ENCODE measurements around the gene TMEM213. TPM values are rescaled to one million over a fixed set of nuclear protein-coding genes. Genes with fewer than 3 reads are reported as not detected.

The TMEM213 gene
- total and polyA plus RNA-seq, 2 of the 8 experiments (the other 6 are each of a cell fraction or from before 2014, with no cell fraction given), result 0.21 to 0.67 TPM

- Histone ChIP-seq H3K27ac (ENCODE audit: low read depth, low read length) (no peak overlapping the region), H3K4ac (replicated peaks; ENCODE audit: insufficient read length, low read depth, low read length) (no peak overlapping the region), H3K9me3 (ENCODE audit: insufficient read depth in 2 of 2, low read depth in 1 of 2, low read length in 1 of 2) (no peaks in the 10 kb centered on the region), H3K56ac (replicated peaks; ENCODE audit: insufficient read length, low read depth, low read length) (no peak overlapping the region), H3K23me2 (ENCODE audit: low read depth, low read length) (0 out of 2 replicates have a peak, but pooled peaks cover 3% of the 10 kb centered on the region), H3K27me3 (replicated peaks in 1 of 4; ENCODE audit: control insufficient read depth in 3 of 4, extremely low read depth in 1 of 4, insufficient read depth in 3 of 4, low read length in 3 of 4) (no peaks in the 10 kb centered on the region), H3K14ac (ENCODE audit: insufficient read length) (no peak overlapping the region), H4K91ac (replicated peaks; ENCODE audit: insufficient read length, low read length) (no peak overlapping the region), H2BK20ac (ENCODE audit: low read length) (no peak overlapping the region), H4K20me1 (replicated peaks in 1 of 2; ENCODE audit: control insufficient read depth in 1 of 2, insufficient read depth in 2 of 2, low read length in 2 of 2) (no peaks in the 10 kb centered on the region), H3K4me3 (ENCODE audit: extremely low read depth in 1 of 4, insufficient read depth in 2 of 4, low read depth in 3 of 4, low read length in 4 of 4) (no peak overlapping the region), H3K18ac (ENCODE audit: extremely low read depth, low read length) (no peak overlapping the region), H2AFZ (ENCODE audit: low read length) (no peak overlapping the region), H2BK120ac (replicated peaks; ENCODE audit: low read depth, low read length) (no peak overlapping the region), H3K23ac (ENCODE audit: insufficient read length) (no peak overlapping the region), H3K36me3 (ENCODE audit: control insufficient read depth in 2 of 4, insufficient read depth in 4 of 4, low read length in 3 of 4) (no peaks in the 10 kb centered on the region), H3K79me2 (ENCODE audit: control insufficient read depth in 1 of 2, insufficient read depth in 2 of 2, low read length in 2 of 2) (no peaks in the 10 kb centered on the region), H2AK5ac (ENCODE audit: low read depth, low read length) (no peak overlapping the region), H3K79me1 (ENCODE audit: low read depth, low read length) (no peaks in the 10 kb centered on the region), H3K9ac (replicated peaks in 1 of 4; ENCODE audit: extremely low read depth in 1 of 4, low read depth in 3 of 4, low read length in 3 of 4) (no peak overlapping the region), H2BK15ac (ENCODE audit: low read length) (no peak overlapping the region), H3K4me2 (ENCODE audit: insufficient read depth in 1 of 2, low read depth in 2 of 2, low read length in 2 of 2) (no peak overlapping the region), H2BK5ac (ENCODE audit: low read depth, low read length) (no peak overlapping the region), H2BK12ac (ENCODE audit: low read depth, low read length) (no peak overlapping the region), H3K4me1 (replicated peaks in 1 of 4; ENCODE audit: control insufficient read depth in 3 of 4, insufficient read depth in 4 of 4, low read length in 3 of 4) (peaks cover 0 to 11% (median 5%) of the 10 kb centered on the region in 4 experiments; a peak in 5 of 7 replicates), H4K5ac (ENCODE audit: insufficient read length, low read depth, low read length) (no peak overlapping the region), H4K8ac (ENCODE audit: extremely low read depth, insufficient read depth, low read length) (no peak overlapping the region)
- FAIRE-seq, result no peak
- ChIA-PET POLR2A (ENCODE audit: partially characterized antibody) (no interaction called here), CTCF (ENCODE audit: partially characterized antibody) (interaction anchor here (0.9 to 2.4 kb wide), 4 partner anchors 10 to 214 kb away, joined by 3 to 7 read pairs (median 3); no protein-coding TSS in a partner anchor)
- 93% methylated on average over 6 of the region's 6 CpGs; no CpG with 5 or more reads in 1 of the 2 experiments for WGBS, 2 experiments (ENCODE audit: extremely low coverage in 1 of 2, insufficient coverage in 1 of 2, insufficient read length in 1 of 2, insufficient replicate concordance in 2 of 2, low coverage in 1 of 2, low lambda C conversion rate in 2 of 2, missing lambda C conversion rate in 1 of 2)
- no peak for DNase-seq (ENCODE audit: low read depth in 1 of 2, low spot score in 2 of 2)
- no peak for TF ChIP-seq FOSL1 (IDR thresholded peaks at IDR 0.05; ENCODE audit: insufficient read depth, low read depth, low read length)
- TF ChIP-seq JUN (IDR thresholded peaks at IDR 0.05; ENCODE audit: low read depth, low read length), result no peak
- TF ChIP-seq RBBP5 (IDR thresholded peaks at IDR 0.05; ENCODE audit: borderline replicate concordance, low read depth, low read length), result no peak
- no peak for TF ChIP-seq BCL11A (IDR thresholded peaks at IDR 0.05; ENCODE audit: low read depth in 2 of 2, low read length in 2 of 2)
- no peak for TF ChIP-seq SIN3A (conservative IDR thresholded peaks at IDR 0.05 in 1 of 2, IDR thresholded peaks at IDR 0.05 in 1 of 2; ENCODE audit: low read depth in 1 of 2, low read length in 2 of 2)
- TF ChIP-seq EZH2 (IDR thresholded peaks at IDR 0.05; ENCODE audit: low read depth, low read length, severe bottlenecking), result no peak
- no peak for TF ChIP-seq SUZ12 (IDR thresholded peaks at IDR 0.05; ENCODE audit: low read length)
- TF ChIP-seq RNF2 (IDR thresholded peaks at IDR 0.05; ENCODE audit: borderline replicate concordance, low read depth, low read length, missing control alignments, poor library complexity, severe bottlenecking), result no peak
- no peak for TF ChIP-seq TCF12 (IDR thresholded peaks at IDR 0.05; ENCODE audit: low read depth, low read length)
- no peak for TF ChIP-seq HDAC6 (IDR thresholded peaks at IDR 0.05; ENCODE audit: low read depth, low read length)
- TF ChIP-seq HDAC2 (IDR thresholded peaks at IDR 0.05; ENCODE audit: borderline replicate concordance in 1 of 2, low read depth in 2 of 2, low read length in 2 of 2), result no peak
- TF ChIP-seq GABPA (IDR thresholded peaks at IDR 0.05; ENCODE audit: borderline replicate concordance, insufficient read depth, low read length), result no peak
- TF ChIP-seq TEAD4 (IDR thresholded peaks at IDR 0.05; ENCODE audit: low read depth, low read length), result no peak
Measured at GRCh38 chr7:138748666-138749065, 49.1 kb upstream of the TMEM213 start.

Data from H1 (cell line).